Omental fat pad (tissue), 4 donors: ENCODE results near the gene RASSF5. TPM values are rescaled to one million over a fixed set of nuclear protein-coding genes. Genes with fewer than 3 reads are reported as not detected.
A peak's percentile ranks its signal among the peaks of the same experiment; 100 is the strongest.

Experiments used
- ATAC-seq: fragments of 150-250 bp; one replicate; pipeline ENCODE4 v1.9.1; 2016; ENCODE audit warnings: mild to moderate bottlenecking, moderate library complexity; ENCODE audit not compliant: low FRiP score
- DNase-seq: peaks from one replicate; pipeline ENCODE4 v3.0.0-alpha.2; 2019; ENCODE audit warnings: low spot score
- total RNA-seq, 4 donors: library from RNA; depleted of rRNA; stranded (reverse); fragments of >200 nt; gene quantifications; one replicate each; pipeline ENCODE4 v1.1.0, GENCODE V29; 2016
- TF ChIP-seq, protein P1 (sequence below), 3 donors: fragments of 450-650 bp; IDR thresholded peaks; one replicate each; pipeline ENCODE4 v1.5.1; 2016 to 2017; ENCODE audit warnings: antibody characterized with exemption in 3 of 3, mild to moderate bottlenecking in 3 of 3, moderate library complexity in 2 of 3

The RASSF5 gene
- total RNA-seq, 4 donors from 2014 or later, result 9.7 to 16.1 (median 10.8) TPM

DNA sequence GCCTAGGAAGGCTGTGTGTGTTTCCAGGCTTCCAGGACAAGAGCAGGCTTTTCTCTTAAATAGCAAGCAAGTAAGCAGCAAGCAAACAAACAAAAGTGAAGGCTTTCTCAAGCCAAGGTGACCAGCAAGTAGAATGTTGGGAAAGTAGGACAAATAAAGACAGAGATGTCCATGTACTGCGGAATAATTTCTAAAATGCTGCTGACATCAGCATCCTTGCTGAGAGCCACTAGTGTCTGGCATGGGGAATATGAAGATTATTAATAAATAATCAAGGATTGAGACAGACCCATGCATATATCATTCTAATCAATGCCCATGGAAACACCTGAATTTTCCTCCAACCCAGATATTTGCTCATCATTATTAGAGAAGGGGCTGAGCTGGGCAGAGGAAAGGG lies 121.6 kb downstream of the RASSF5 start:
- TF ChIP-seq, protein P1, sequence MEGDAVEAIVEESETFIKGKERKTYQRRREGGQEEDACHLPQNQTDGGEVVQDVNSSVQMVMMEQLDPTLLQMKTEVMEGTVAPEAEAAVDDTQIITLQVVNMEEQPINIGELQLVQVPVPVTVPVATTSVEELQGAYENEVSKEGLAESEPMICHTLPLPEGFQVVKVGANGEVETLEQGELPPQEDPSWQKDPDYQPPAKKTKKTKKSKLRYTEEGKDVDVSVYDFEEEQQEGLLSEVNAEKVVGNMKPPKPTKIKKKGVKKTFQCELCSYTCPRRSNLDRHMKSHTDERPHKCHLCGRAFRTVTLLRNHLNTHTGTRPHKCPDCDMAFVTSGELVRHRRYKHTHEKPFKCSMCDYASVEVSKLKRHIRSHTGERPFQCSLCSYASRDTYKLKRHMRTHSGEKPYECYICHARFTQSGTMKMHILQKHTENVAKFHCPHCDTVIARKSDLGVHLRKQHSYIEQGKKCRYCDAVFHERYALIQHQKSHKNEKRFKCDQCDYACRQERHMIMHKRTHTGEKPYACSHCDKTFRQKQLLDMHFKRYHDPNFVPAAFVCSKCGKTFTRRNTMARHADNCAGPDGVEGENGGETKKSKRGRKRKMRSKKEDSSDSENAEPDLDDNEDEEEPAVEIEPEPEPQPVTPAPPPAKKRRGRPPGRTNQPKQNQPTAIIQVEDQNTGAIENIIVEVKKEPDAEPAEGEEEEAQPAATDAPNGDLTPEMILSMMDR (IDR thresholded peaks at IDR 0.05), result no peak

DNA sequence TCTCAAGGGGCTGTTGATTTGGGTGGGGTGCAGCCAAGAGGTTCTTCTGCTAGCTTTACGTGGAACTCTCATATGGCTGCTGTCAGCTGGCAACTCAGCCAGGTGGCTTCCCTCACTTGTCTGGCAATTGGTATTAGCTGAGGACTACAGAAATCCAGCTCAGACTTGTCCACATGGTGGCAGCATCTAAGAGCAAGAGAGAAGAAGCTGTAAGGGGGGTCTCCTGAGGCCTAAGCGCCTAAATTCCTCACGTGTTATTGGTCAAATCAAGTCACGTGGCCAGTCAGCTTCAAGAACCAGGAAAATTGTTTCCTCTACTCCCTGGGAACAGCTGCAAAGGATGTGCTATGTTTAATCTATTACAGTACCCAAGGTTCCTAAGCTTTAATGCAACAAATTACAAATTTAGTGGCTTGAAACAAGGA lies 123.8 kb downstream of the RASSF5 start:
- no peak for DNase-seq
- no peak for ATAC-seq
- TF ChIP-seq, protein P1 (IDR thresholded peaks at IDR 0.05), result no peak

More for the DNA sequence above, 121.6 kb downstream of the RASSF5 start:
- no peak for DNase-seq
- no peak for ATAC-seq

DNA sequence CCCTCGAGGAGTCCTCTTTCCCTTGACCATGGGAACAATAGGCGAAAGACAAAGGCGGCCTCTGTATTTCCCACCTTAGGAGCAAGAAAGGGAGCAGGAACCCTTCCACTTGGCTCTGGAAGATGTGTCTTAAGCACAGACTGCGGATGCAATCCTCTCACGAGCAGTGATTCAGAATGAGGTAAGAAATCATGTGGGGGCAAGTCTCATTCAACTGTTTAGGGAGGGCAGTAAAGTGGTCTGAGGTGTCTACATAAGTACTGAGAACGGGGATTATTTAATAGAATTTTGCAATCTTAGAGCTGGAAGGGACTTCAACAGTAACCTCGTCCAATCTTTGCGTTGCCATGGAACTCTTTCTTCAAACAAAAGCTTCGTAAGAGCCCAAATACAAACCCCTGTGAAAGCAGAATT lies 126.4 kb downstream of the RASSF5 start:
- DNase-seq (no peak), ATAC-seq (peak; percentile 74)
- TF ChIP-seq, protein P1 (IDR thresholded peaks at IDR 0.05), result no peak

DNA sequence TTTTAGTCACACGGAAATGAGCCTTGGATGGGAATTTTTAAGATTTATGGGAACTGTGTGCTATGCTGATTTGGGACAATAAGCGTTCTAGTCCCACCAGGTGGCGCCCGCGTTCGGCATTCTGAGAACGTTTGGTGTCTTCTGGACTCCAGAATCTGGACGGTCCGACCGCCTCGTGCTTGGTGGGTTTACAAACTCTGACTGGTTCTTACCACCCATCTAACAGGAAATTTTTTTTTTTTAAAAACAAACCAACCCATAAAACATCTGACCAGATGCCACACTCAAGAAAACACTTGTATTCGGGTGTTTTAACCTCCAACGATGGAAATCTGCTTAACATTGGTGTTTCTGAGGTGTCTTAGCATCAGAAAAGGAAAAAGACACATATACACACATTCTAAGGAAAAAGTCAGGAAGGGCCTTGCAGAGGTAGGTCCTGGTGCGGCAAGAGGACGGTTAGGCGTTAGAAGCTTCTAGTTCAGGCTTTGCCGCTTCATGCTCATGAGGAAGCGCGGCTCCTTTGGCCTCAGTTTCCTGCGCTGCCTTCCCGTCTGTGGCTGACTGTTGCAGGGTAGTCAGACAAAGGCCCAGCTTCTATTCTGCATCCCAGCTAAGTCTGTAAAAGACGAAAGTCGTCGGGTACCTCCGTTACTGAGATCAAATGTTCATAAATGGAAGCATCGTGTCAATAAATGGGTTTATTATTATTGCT lies 127.2 kb downstream of the RASSF5 start:
- ATAC-seq, result peak; percentile 74
- DNase-seq, result peak; percentile 97
- TF ChIP-seq, protein P1 (IDR thresholded peaks at IDR 0.05), result peak in 1 of 3 donors; percentile 73

DNA sequence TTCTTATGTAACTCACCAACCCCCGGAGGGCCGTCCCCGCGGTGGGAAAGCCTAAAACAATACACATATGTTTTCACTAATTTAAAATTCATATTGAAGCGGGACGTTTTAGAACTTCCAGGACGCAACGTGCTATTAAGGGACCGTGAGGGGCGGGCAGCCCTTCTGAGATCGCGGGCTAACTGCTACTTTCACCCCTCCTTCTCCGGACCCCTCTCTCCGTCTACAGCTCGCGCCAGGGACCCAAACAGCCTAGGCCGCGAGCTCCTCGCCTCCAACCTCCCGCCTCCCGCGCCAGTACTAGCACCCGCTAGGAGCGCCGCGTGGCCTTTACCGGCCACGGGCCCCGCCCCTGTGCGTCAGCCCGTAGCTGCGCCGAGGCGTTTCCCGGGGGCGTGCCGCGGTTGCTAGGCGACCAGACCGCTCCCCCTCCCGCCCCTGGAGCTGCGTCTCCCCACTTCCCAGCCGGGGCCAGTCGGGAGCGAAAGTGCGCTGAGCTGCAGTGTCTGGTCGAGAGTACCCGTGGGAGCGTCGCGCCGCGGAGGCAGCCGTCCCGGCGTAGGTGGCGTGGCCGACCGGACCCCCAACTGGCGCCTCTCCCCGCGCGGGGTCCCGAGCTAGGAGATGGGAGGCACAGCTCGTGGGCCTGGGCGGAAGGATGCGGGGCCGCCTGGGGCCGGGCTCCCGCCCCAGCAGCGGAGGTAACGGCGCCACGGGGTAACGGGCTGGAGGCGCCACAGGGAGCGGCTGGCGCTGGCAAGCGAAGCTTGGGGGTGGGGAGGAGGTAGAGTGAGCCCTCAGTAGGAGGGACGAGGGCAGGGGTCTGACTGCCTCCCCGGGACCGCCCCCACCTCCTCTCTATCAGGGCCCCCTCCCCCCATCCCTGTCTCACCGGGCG lies 128.0 kb downstream of the RASSF5 start, which contains the start of gene DYRK3:
Gene DYRK3 (plus strand): TSS at position 457 of the 898 bp plus-strand sequence. CDS start 168 bp downstream, at position 625.
- DNase-seq (peak; percentile 77), ATAC-seq (peak; percentile 92)
- TF ChIP-seq, protein P1 (IDR thresholded peaks at IDR 0.05), result no peak

DNA sequence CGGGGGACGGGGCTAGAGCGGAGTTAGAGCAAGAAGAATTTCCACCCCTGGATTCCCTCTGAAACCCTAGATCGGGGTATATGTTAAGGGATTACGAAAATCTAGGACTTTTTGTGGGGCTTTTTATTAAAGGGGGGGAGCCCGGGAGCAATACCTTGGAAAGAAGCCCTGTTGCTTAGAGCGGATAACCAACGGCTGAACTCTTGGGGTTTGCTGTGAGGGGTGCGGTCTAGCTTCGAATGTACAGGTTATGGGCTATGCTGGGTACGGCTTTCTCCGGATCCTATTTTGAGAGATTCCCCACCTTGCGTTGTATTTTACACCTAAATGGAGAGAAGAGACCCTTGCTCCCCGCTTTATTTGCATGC lies 128.6 kb downstream of the RASSF5 start:
- ATAC-seq (peak; percentile 2), DNase-seq (no peak)
- TF ChIP-seq, protein P1 (IDR thresholded peaks at IDR 0.05), result no peak
